ENCODE data around the gene PLPPR3. TPM values are rescaled to one million over a fixed set of nuclear protein-coding genes. Genes with fewer than 3 reads are reported as not detected.

The PLPPR3 gene
- total RNA-seq, 2 donors from 2014 or later, result 0.27 to 20.3 TPM

GRCh38 chr19:793806-794205 lies 27.9 kb downstream of the PLPPR3 start:
- H3K4me3 ChIP-seq, result no peak overlapping the region
- intact Hi-C loops (cut with DNase I), result no loop called here
- H3K9me3 ChIP-seq, result no peaks in the 10 kb centered on the region
- no peak overlapping the region for H3K27ac ChIP-seq
- 92% methylated on average over 12 of the region's 12 CpGs for WGBS
- no peak for DNase-seq (ENCODE audit: low spot score)
- TF ChIP-seq POLR2AphosphoS5 (IDR thresholded peaks at IDR 0.05) (no peak), POLR2A (IDR thresholded peaks at IDR 0.05) (no peak), CTCF (IDR thresholded peaks at IDR 0.05) (no peak)
- H3K4me1 ChIP-seq (replicated peaks), result no peaks in the 10 kb centered on the region
- no peaks in the 10 kb centered on the region for H3K36me3 ChIP-seq
- no peaks in the 10 kb centered on the region for H3K27me3 ChIP-seq (replicated peaks; ENCODE audit: insufficient read depth)

GRCh38 chr19:792306-792885 lies 29.4 kb downstream of the PLPPR3 start:
- H3K4me3 ChIP-seq, result no peak overlapping the region
- no peak for DNase-seq (ENCODE audit: low spot score)
- no peak overlapping the region for H3K27ac ChIP-seq
- no peaks in the 10 kb centered on the region for H3K27me3 ChIP-seq (replicated peaks; ENCODE audit: insufficient read depth)
- no peaks in the 10 kb centered on the region for H3K36me3 ChIP-seq
- H3K4me1 ChIP-seq (replicated peaks), result no peaks in the 10 kb centered on the region
- H3K9me3 ChIP-seq, result no peaks in the 10 kb centered on the region
- intact Hi-C loops (cut with DNase I), result no loop called here
- no peak for TF ChIP-seq CTCF (IDR thresholded peaks at IDR 0.05)
- no peak for TF ChIP-seq POLR2A (IDR thresholded peaks at IDR 0.05)
- no peak for TF ChIP-seq POLR2AphosphoS5 (IDR thresholded peaks at IDR 0.05)
- 74% methylated on average over 16 of the region's 16 CpGs for WGBS

GRCh38 chr19:791567-792305 lies 30.0 kb downstream of the PLPPR3 start:
- Histone ChIP-seq H3K27ac (no peak overlapping the region), H3K9me3 (no peaks in the 10 kb centered on the region), H3K27me3 (replicated peaks; ENCODE audit: insufficient read depth) (no peaks in the 10 kb centered on the region), H3K4me3 (no peak overlapping the region), H3K36me3 (no peaks in the 10 kb centered on the region), H3K4me1 (replicated peaks) (no peaks in the 10 kb centered on the region)
- intact Hi-C loops (cut with DNase I), result no loop called here
- no peak for DNase-seq (ENCODE audit: low spot score)
- TF ChIP-seq POLR2AphosphoS5 (IDR thresholded peaks at IDR 0.05), result no peak
- TF ChIP-seq POLR2A (IDR thresholded peaks at IDR 0.05), result no peak
- no peak for TF ChIP-seq CTCF (IDR thresholded peaks at IDR 0.05)
- WGBS, result 55% methylated on average over 8 of the region's 8 CpGs

GRCh38 chr19:791007-791566 lies 30.7 kb downstream of the PLPPR3 start:
- Histone ChIP-seq H3K4me1 (replicated peaks) (no peaks in the 10 kb centered on the region), H3K4me3 (no peak overlapping the region), H3K9me3 (no peaks in the 10 kb centered on the region), H3K27ac (no peak overlapping the region), H3K27me3 (replicated peaks; ENCODE audit: insufficient read depth) (no peaks in the 10 kb centered on the region), H3K36me3 (no peaks in the 10 kb centered on the region)
- 85% methylated on average over 26 of the region's 26 CpGs for WGBS
- intact Hi-C loops (cut with DNase I), result no loop called here
- TF ChIP-seq CTCF (IDR thresholded peaks at IDR 0.05) (no peak), POLR2A (IDR thresholded peaks at IDR 0.05) (no peak), POLR2AphosphoS5 (IDR thresholded peaks at IDR 0.05) (no peak)
- DNase-seq (ENCODE audit: low spot score), result no peak

- Histone ChIP-seq H3K36me3 (no peaks in the 10 kb centered on the region), H3K9me3 (no peaks in the 10 kb centered on the region), H3K4me3 (no peak overlapping the region), H3K27ac (no peak overlapping the region), H3K4me1 (replicated peaks) (no peaks in the 10 kb centered on the region), H3K27me3 (replicated peaks; ENCODE audit: insufficient read depth) (no peaks in the 10 kb centered on the region)
- WGBS, result 91% methylated on average over 9 of the region's 9 CpGs
- intact Hi-C loops (cut with DNase I), result no loop called here
- DNase-seq (ENCODE audit: low spot score), result no peak
- TF ChIP-seq CTCF (IDR thresholded peaks at IDR 0.05) (no peak), POLR2A (IDR thresholded peaks at IDR 0.05) (no peak), POLR2AphosphoS5 (IDR thresholded peaks at IDR 0.05) (no peak)
Measured at GRCh38 chr19:789701-790060, 32.1 kb downstream of the PLPPR3 start.
